Measurements from ENCODE around the gene PLD3.
A peak's percentile ranks its signal among the peaks of the same experiment; 100 is the strongest.

PLD3 gene

DNA sequence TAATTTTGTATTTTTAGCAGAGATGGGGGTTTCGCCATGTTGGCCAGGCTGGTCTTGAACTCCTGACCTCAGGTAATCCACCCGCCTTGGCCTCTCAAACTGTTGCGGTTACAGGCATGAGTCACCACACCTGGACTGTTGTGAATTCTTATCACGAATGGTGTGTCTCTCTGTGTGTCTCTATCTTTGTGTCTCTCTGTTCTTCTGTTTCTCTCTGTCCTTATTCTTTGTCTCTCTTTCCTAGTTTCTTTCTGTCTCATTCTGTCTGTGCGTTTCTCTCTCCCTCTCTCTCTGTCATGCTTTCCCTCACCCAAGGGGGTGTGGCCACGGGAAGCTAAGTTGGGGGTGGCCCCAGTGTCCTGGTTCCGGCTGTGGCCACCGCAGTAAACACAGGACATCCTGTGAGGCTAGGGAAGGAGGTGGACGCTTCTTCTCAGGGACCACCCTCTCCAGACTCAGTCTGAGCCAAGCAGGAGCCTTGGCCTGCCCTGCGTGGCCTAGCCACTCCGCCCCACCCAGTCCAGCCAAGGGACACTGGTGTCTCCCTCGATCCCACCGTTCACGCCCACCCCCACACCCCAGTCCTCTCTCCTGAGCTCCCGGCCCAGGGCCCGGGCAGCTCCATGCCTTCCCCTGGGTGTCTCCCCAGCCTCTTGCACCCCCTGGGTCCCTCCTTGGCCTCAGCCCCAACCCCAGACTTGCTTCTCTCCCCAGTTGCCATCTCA is 68.6 kb downstream of the PLD3 start:
- no peak for DNase-seq

GRCh38 chr19:40417643-40417981 is 69.1 kb downstream of the PLD3 start:
- no peak for DNase-seq

- no peak for DNase-seq
These were observed 69.5 kb downstream of the PLD3 start for GRCh38 chr19:40418040-40418439.

GRCh38 chr19:40419066-40419612 is 70.6 kb downstream of the PLD3 start:
- DNase-seq: no peak

DNA sequence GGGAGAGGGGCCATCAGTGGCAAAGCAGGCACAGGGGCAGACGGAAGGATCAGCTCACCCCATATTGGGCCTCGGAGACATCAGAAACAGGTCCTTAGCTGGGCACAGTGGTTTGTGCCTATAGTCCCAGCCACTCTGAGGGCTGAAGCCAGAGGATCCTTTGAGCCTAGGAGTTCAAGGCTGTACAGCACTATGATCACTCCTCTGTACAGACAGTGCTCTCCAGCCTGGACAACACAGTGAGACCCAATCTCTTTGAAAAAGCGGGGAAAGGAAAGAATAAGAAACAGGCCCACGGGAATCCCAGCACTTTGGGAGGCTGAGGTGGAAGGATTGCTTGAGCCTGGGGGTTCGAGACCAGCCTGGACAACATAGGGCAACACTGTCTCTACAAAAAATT is 71.3 kb downstream of the PLD3 start:
- no peak for DNase-seq

DNA sequence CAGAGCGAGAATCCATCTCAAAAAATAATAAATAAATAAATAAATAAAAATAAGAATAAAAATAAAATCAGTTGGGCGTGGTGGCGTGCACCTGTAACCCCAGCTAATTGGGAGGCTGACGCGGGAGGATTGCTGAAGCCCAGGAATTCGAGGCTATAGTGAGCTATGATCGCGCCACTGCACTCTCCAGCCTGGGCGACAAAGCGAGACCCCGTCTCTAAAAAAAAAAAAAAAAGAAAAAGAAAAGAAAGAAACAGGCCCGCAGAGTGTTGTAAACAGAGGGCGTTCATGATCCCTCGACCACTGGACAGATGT is 71.9 kb downstream of the PLD3 start:
- no peak for DNase-seq

DNA sequence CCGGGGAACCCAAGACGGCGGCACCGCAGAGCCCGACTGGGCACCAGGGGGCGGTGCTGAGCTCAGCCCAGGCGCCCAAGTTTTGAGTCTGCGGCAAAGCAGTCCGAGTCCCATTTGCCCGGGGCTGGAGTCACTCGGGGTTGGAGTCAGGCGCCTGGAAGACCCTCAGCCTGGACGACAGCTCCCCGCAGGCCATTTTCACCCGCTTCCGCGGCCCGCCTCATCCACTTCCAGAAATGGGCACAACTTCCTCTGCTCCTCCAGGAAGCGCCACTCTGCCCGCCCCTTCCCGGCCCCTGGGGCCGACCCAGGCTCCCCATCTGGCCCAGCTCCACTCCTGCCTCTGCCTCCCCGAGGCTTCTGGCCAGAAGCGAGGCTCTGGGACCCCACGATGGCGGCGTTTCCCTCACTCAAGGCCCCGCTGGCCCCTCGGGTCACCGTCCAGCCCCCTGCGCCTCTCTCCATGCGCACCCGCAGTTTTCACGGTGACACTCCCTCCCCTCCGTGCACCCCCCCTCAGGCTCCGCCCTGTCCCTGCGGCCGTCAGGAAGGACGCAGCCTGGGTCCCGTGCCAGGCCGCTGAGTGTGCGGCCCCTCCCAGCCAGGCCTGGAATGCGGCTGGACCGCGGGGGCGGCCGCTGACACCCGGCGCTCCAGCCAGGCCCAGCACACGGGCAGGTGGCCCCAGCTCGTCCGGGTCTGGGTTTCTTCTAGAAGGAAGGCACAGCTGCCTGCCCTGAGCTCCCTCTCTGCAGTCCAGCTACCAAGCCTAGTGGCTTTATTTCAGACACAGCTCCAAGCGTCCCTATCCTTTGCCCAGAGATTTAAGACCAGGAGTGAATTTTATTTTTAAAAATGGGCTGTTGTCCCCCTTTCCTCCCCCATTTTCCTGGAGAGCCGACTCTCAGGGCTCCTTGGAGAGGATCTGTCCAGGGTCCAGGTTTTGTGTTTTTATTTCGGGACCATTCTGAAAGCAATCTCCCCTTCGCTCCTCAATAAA is 72.6 kb downstream of the PLD3 start:
- peak; percentile 63 to 78 for DNase-seq

DNA sequence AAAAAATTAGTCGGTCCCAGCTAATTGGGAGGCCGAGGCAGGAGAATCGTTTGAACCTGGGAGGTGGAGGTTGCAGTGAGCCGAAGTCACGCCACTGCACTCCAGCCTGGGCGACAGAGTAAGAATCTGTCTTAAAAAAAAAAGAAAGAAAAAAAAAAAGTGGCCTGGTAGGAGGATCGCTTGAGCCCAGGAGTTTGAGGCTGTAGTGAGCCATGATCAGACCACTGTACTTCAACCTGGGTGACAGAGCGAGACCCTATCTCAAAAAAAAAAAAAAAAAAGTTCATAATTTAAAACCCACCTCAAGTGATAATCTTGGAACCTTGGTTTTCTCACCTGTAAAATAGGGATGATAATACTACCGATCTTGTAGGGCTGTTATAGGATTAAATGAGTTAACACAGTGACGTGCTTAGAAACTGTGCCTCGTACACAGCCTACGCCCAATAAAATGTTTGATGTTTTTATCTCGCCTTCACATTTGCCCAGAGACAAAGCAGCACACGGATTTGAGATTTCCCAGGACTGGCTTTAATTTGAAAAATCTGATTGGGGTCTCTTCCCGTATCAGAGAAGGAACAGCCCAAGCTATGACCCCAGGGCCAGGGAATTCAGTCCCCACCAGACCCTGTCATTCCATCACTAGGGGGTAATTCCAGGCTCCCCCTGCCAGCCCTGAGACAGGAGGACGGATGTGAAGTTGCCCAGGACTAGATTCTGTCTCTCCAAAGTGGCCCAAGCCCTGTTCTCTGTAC is 73.7 kb downstream of the PLD3 start:
- no peak for DNase-seq

DNA sequence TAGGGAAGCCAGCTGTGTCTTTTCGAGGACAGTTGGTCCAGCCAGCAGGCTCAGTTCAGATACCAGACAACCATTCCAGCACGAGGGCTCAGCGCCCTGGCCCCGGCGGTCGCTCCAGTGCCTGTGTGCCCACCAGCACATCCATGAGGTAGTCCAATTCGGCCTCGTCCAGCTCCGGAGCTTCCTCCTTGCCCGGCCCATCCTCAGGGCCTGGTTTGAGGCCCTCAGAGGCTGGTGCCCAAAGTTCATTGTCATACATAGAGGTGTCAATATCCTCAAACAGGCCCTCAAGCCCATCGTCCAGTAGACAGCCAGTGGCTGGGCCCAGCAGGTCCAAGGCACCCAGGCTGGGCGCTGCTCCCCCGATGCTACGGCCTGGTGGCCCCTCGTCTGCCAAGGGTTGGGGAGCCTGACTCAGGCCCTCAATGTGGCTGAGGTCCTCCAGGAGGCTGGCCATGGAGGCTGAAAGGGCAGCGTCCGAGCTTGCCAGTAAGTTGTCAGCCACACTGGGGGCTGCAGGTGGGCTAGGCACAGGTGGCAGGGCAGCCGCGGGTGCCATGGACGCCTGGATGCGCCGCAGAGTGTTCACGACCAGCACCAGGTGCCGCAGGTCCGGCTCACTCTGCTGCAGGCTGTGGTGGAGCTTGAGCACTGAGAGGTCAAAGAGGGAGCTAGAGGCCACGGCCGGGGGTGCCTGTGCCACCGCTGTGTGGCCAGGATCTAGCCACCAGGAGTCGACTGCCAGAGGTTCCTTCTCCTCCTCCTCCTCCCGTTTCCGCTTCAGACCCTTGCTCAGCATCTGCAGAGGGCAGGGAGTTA is 74.5 kb downstream of the PLD3 start:
- DNase-seq: no peak

- no peak for DNase-seq
These were observed 75.4 kb downstream of the PLD3 start for GRCh38 chr19:40423938-40424337.

DNA sequence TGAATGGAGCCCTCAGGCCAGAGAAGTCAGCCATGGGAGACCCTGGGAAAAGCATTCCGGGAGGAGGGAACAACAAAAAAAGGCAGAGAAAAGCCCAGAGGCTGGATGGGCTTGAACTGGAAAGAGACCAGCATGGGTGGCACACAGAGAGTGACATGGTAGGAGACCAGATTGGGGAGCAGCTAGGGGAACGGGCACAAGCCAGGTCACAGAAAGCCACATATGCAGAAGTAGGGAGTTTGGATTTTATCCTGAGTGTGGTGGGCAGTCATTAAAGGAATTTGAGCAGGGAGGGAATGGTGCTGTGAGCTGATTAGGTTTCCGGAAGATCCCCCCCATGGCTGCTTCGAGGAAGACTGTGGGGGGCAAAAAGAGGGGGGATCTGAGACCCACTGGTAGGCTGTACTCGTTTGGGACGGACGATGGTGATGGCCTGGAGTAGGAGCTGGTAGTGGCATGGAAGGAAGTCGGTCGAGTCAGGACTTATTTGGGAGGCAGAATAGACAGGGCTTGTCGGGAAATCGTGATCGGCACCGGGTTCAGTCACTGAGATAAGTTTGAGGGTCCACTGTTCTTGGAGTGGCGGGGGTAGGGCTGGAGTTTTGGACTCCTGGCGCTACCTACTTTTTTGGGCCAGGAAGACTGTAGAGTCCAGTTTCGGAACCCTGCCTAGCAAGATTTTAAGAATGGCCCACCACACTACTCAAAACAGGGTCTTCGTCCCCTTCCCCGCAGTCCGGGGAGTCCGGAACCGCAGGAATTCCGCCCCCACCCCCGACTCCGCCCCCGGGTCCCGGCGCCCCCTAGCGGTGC is 76.3 kb downstream of the PLD3 start:
- no peak for DNase-seq

DNA sequence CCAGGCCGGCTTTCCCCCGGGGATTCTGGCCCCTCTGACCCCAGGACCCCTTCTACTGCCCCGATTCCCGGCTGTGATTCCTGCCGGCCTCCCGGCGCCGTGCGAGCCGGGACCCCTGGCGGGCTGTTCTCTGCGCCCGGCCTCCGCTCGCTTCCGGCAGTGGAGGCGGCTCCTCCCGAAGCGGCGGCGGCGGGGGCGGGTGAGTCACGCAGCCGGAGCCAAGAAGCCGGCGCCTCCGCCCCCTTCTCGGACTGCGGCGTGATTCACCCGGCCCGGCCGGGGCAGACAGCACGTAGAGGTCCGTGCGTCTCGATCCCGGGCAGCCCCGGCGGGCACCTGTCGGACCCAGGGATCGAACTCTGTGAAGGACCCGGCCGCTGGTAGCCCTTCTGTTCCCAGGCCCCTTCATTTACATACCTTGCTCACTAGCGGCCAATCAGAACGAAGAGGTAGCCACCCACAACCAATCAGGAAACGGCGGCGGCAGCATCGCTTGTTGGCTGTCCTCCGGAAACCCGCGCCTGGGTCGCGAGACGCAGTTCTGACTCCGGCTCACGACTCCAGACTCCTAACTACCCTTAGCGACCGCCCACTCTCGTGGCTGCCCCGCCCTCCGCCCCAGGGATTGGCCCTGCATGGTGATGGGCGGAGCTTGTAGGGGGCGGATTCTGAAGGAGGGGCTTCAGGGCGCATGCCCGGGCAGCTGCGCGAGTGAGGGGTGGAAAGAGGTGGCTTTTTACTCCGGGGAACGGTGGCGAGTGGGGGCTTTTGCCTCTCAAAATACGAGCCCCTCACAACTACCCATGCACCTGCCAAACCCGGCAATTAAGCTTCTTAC is 77.2 kb downstream of the PLD3 start, which contains the start of gene SERTAD1:
Gene SERTAD1, minus strand, starts transcription at position 543 of the 838 bp plus-strand sequence. CDS start 2,446 bp downstream, outside the sequence.
- DNase-seq: peak; percentile 99
